VCaP (cell line): ENCODE measurements around the gene STXBP6.
"Not testable (repeated sequence)": the region's sequence is repeated elsewhere in the genome, so short reads cannot be mapped to it uniquely, and the experiment has no call there.

ENCODE experiments used
- H3K27ac ChIP-seq: fragments of 450-650 bp; 2 replicates; pipeline ENCODE4 v1.5.1; 2017
- CTCF ChIP-seq: fragments of 450-650 bp; conservative IDR thresholded peaks from 2 replicates; pipeline ENCODE4 v1.5.1; 2017; ENCODE audit warnings: mild to moderate bottlenecking, moderate library complexity

STXBP6 gene

GRCh38 chr14:24941719-24942118 is 108.2 kb downstream of the STXBP6 start:
- no peak overlapping the region; the same call in 1 of the 2 replicates for H3K27ac ChIP-seq
- no peak for TF ChIP-seq CTCF

- TF ChIP-seq CTCF, result no peak
- H3K27ac ChIP-seq, result no peak overlapping the region
Measured at GRCh38 chr14:24940213-24940783, 109.6 kb downstream of the STXBP6 start.

- TF ChIP-seq CTCF, result no peak
- no peak overlapping the region for H3K27ac ChIP-seq
Measured at GRCh38 chr14:24938593-24938992, 111.4 kb downstream of the STXBP6 start.

- no peak overlapping the region for H3K27ac ChIP-seq
Measured at GRCh38 chr14:24937300-24937699, 112.6 kb downstream of the STXBP6 start.

GRCh38 chr14:24936773-24937172 is 113.2 kb downstream of the STXBP6 start:
- not testable (repeated sequence) for H3K27ac ChIP-seq

More at GRCh38 chr14:24937300-24937699, 112.6 kb downstream of the STXBP6 start:
- TF ChIP-seq CTCF, result no peak

- TF ChIP-seq CTCF, result no peak
Measured at GRCh38 chr14:24935796-24936195, 114.2 kb downstream of the STXBP6 start.

GRCh38 chr14:24928386-24928900 is 121.5 kb downstream of the STXBP6 start:
- H3K27ac ChIP-seq, result no peak overlapping the region
- no peak for TF ChIP-seq CTCF

More at GRCh38 chr14:24935796-24936195, 114.2 kb downstream of the STXBP6 start:
- H3K27ac ChIP-seq, result no peak overlapping the region

- no peak for TF ChIP-seq CTCF
- H3K27ac ChIP-seq, result no peak overlapping the region
Measured at GRCh38 chr14:24927809-24928208, 122.1 kb downstream of the STXBP6 start.
